M059J (cell line): ENCODE results near the gene TIMM22. TPM values are rescaled to one million over a fixed set of nuclear protein-coding genes. Genes with fewer than 3 reads are reported as not detected.
"Not testable (repeated sequence)": the region's sequence is repeated elsewhere in the genome, so short reads cannot be mapped to it uniquely, and the experiment has no call there.

Experiments
- DNase-seq: peaks from one replicate; pipeline ENCODE4 v3.0.0-alpha.2; 2012; ENCODE audit warnings: low read depth
- total RNA-seq: library from RNA; depleted of rRNA; stranded (reverse); fragments of >200 nt; shearing (Covaris generic); gene quantifications from 2 replicates; pipeline ENCODE4 v1.2.3, GENCODE V29; 2014; rRNA removed

The TIMM22 gene
- 19.2 and 19.5 TPM in 2 replicates for total RNA-seq

GRCh38 chr17:996554-997344, at the start of gene TIMM22:
TIMM22 (plus strand) TSS chr17:997129; CDS start chr17:997143, 14 bp downstream.
- DNase-seq, result peak; percentile 95

DNA sequence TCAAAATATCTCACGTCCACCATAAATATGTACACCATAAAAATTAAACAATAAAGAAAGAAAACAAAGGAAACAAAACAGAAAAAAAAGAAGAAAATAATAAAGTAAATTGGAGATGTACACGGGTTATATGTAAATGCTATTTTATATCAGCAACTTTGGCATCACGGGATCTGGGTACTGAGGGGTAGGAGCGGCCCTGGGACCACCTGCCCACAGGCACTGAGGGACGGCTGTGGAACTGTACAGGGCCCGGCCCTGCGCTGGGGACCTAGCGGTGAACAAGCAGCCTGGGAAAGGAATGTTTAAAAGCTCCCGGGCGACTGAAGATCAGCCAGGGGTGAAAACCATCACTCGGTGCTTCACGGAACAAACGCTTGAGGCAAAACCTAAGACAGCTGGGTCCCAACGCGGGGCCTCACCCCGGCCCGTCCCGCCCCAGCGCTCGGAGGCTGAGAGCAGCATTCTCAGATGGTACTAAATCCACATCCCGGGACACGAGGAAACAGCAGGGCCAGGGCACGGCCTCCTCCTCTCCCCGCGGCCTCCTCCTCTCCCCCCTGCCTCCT, 48.6 kb upstream of the TIMM22 start:
- DNase-seq, result peak; percentile 19

GRCh38 chr17:949623-950303, 47.2 kb upstream of the TIMM22 start:
- DNase-seq, result no peak

DNA sequence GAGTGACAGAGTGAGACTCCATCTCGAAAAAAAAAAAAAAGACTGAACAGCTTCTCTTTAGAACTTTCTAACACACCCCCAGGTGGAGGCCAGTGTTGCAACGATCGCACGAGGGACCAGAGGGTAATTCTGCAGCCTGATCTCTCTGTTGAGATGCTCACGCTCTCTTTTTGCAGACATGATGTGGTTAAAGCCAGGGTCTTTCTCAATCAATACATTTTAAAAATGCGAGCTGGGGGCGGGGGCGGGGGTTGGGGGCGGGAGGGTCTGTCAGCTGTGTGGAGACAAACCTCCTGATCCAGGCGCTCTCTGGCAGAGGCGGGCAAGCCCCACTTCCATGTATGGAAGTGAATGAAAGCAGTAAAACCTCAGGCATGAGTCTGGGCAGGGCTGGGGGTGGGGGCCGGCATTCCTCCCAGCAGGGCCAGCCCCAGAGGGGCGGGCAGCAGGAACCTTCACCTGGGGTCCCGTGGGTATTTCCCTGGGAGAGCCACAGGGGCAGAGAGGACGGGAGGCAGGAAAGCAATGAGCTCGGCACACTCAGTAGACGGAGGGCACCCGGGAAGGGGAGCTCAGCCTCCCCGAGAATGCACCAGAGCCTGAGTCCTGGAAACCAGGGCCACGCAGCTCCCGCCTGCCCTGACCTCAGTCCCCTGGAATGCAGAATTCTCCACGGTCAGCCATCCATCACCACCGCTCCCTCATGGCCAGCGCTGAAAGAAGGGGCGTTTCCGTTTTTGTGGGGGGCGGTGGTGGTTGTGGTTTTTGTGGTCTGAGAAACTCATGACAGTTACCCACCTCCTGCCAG, 45.4 kb upstream of the TIMM22 start:
- DNase-seq, result peak; percentile 91

GRCh38 chr17:952592-952991, 44.3 kb upstream of the TIMM22 start:
- DNase-seq, result not testable (repeated sequence)

- no peak for DNase-seq
These were observed 43.2 kb upstream of the TIMM22 start for GRCh38 chr17:953767-954166.

DNA sequence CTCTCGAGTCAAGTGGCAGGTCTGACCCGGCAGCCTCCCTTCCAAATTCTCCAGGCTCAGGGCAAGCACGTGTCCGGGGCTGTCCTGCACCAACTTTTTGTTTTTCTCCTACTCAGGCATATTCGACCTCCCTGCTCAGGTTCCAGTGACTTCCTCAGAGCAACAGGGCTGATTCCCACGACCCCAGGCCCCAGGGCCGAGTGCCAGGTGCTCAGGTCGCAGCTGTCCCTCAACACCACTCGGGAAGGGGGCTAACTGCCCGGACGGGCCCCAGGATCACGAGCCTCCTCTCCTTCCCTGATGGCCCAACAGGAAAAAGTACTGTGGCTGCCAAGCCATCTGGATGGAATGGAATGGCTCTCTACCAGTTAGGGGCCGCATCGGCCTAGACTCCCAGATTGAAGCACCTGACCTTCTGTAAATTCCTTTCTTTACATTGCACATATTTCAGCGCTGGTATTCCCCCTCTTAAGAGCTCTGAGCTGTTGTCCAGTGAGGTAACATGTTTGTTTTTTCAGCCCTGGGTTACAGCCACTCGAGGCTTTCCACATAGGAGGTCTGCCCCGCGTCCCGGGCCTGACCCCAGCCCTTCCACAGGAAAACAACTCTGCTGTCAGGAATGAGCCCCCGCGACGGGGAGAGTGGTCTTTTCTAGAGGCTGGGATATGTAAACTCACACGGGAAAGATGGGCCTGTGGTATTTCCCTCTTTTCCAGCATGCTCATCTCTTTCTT, 42.3 kb upstream of the TIMM22 start:
- DNase-seq, result no peak

DNA sequence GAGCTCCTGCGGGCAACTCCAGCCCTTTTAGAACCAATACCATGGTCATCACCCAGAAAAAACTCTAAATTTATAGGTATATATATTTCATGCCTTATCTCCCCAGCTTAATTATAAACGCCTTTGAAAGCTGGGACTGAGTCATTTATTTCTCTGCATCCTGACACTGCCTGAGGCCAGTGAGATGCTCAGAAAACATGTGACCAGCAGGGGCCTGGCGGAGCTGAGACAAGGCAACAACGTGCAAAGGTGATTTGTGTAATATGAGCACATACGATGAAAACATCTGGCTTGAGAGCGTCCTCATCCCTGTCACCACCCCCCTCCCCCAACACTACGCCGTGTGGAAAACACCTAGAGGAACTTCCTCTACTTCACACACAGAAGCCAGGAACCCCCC, 40.0 kb upstream of the TIMM22 start:
- DNase-seq, result peak; percentile 88

- no peak for DNase-seq
These were observed 39.0 kb upstream of the TIMM22 start for GRCh38 chr17:957856-958421.

DNA sequence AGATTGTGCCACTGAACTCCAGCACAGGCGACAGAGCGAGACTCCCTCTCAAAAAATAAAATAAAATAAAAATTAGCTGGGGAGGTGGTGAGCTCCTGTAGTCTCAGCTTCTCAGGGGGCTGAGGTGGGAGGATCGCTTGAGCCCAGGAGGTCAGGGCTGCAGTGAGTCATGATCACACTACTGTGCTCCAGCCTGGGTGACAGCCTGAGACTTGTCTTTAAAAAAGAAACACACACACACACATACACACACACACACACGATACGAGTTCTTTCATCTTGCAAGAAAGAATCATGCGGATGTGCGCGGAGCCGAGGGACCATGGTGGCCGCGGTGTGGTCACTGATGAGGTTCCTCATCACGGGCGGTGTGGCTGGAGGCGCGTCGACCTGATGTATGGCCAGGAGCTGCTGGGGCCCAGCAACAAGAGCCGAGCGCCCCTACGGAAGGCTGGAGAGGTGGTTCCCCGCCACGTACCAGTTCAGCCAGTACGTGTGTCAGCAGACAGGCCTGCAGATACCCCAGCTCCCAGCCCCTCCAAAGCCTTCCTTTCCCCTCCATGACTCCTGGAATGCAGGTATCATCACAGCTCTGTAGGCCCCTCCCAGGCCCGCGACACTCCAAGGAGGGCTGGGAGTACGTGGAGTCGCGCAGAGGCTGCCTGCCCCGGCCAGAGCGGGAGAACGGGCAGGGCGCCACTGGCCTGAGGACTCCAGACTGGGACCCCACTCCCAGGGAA, 38.0 kb upstream of the TIMM22 start:
- DNase-seq, result peak; percentile 32

- no peak for DNase-seq
These were observed 34.8 kb upstream of the TIMM22 start for GRCh38 chr17:962166-962565.

- DNase-seq, result no peak
These were observed 34.3 kb upstream of the TIMM22 start for GRCh38 chr17:962670-963069.

DNA sequence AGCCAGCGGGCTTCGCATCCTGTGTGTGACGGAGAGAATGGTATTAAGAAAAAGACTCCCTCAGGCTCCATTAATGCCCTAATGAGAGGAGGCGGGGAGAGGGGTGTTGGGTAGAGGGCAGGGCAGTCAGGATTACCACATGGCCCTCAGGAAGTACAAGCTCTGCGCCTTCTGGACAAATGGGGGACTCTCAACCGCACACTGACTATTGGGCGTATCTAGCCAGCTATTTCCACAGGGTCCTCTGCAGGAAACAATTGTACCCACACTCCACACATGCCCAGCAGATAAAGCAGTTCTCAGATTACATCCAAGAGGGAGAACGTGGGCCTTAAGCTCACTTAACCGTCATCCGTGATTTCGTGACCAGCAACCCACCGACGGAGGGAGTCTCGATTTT, 32.1 kb upstream of the TIMM22 start:
- DNase-seq, result no peak

DNA sequence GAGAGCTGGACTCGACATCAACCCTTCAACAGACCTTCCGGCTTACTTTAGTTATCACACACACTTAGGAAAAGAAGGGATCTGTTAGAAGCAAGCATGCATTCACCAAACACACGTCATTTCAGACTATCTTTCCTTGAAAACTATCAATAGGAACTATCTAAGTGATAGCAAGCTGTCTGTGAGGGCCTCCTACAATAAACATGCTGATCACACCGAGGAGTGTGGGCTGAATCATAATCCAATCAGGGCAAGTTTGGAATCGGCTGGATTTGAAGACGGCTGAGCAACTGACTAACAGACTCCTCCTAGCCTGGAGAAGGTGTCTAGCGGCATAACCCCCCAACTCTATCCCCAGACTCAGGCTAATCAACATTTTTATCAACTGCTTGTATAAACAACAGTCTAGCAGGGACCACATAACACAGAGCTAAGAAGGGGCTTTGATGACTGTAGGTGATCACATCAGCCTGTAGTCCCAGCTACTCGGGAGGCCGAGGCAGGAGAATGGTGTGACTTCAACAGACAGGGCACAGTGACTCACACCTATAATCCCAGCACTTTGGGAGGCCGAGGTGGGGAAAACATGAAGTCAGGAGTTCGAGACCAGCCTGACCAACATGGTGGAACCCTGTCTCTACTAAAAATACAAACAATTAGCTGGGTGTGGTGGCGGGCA, 31.5 kb upstream of the TIMM22 start:
- DNase-seq, result no peak

- no peak for DNase-seq
These were observed 29.8 kb upstream of the TIMM22 start for GRCh38 chr17:967122-967521.

DNA sequence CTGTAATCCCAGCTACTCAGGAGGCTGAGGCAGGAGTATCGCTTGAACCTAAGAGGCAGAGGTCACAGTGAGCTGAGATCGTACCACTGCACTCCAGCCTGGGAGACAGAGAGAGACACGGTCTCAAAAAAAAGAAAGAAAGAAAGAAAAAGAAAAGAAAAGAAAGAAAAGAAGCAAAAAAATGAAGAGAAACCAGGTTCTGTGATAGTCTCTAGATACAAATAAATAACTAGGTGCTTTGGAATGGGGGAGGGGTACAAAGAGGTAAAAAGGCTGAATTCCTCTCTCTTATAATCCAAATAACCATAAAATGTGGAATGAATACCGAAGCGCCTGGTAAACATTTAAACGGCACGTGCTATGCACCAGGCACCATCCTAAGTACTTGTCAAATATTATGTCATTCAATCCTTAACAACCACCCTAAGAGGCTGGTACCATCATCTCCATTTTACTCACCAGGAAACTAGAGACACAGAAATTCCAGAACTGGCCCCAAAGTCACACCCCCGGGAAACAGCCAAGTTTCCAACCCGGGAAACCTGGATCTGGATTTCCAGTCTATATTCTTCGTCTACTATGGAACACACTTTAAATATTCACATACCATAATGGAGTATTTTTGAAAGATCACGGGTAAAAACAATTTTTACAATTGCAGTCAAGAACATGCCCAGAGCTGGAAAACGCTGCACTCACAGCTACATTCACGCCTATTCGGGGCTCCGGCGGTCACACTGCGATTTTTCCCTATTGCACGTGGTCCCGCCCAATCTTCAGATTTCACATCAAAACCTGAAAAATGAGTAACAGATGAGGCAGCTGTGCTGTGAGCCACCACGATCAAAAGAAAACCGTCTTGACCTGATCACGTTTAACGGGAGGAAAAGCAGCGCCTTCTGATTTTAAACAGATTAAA, 27.9 kb upstream of the TIMM22 start:
- no peak for DNase-seq

DNA sequence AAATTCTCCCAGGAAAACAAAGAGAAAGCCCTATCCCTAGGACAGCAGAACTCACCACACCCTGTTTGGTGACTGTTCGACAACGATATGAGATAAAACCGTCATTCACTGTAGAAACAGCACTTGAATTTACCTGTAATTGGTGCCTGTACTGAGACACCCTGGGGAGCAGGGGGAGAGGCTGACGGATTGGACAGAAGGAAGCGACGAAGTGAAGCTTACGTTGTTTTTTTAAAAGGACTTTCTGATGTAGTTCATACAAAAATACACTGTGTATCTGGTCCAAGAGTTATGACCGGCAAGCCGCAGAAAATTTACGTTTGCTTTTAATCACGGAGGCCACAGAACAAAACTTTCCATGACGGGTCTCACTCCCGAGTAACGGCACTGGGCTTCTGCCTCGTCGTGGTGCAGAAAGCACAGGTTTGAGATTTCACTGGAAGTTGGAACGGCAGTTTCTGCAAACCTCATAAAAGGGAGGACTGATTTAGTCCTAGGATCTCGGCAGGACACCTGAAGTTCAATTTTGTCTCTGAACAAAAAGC, 27.0 kb upstream of the TIMM22 start:
- no peak for DNase-seq

DNA sequence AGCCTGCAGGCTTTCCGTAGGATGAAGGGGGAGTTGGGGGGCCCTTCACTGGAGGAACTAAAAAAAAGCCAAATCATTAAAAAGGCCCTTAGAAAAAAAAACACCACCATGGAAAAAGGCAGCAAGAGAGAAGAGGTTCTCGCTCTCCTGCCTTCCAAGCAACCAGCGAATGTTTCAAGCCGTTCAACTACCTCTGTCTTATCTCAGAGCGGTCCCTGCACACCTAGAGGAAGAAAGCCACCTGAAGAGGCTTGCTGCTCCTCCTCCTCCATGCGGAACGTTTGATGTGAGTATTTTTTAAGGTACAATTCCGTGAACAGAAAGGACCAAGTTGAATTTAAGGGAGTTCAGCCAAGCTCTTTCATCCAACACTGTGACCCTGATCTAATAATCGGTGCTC, 26.6 kb upstream of the TIMM22 start:
- DNase-seq, result no peak
